Osteoblast (primary cell): Measurements from ENCODE around the gene BMP8B. TPM values are rescaled to one million over a fixed set of nuclear protein-coding genes. Genes with fewer than 3 reads are reported as not detected.
"Not testable (repeated sequence)": the region's sequence is repeated elsewhere in the genome, so short reads cannot be mapped to it uniquely, and the experiment has no call there.

Experiments used
- DNase-seq: peaks from one replicate; pipeline ENCODE4 v3.0.0; 2011; ENCODE audit warnings: low spot score, mixed read lengths; ENCODE audit not compliant: insufficient read length; ENCODE audit errors: missing footprints
- H2AFZ ChIP-seq: 2 replicates; pipeline ENCODE4 v1.6.0; 2011; ENCODE audit warnings: mild to moderate bottlenecking, low read length
- H3K27ac ChIP-seq: 2 replicates; pipeline ENCODE4 v1.5.1; 2011; ENCODE audit warnings: mild to moderate bottlenecking, low read depth, low read length, moderate library complexity
- H3K27me3 ChIP-seq: 2 replicates; pipeline ENCODE4 v1.6.0; 2012; ENCODE audit warnings: mild to moderate bottlenecking, control low read depth, inconsistent platforms, low read length, moderate library complexity; ENCODE audit not compliant: insufficient read depth
- H3K36me3 ChIP-seq: 2 replicates; pipeline ENCODE4 v1.5.1; 2011; ENCODE audit warnings: mild to moderate bottlenecking, low read length, control low read depth, moderate library complexity; ENCODE audit not compliant: insufficient read depth
- H3K4me1 ChIP-seq: 2 replicates; pipeline ENCODE4 v1.5.1; 2011; ENCODE audit warnings: mild to moderate bottlenecking, low read length, control low read depth, moderate library complexity; ENCODE audit not compliant: insufficient read depth
- H3K4me2 ChIP-seq: 2 replicates; pipeline ENCODE4 v1.6.0; 2011; ENCODE audit warnings: mild to moderate bottlenecking, low read length; ENCODE audit not compliant: insufficient read depth
- H3K4me3 ChIP-seq: fragments of 200-600 bp; sonication (generic); 3 replicates; pipeline ENCODE4 v1.5.1; 2012; ENCODE audit warnings: mild to moderate bottlenecking, low read length, inconsistent platforms; ENCODE audit not compliant: insufficient read depth
- H3K79me2 ChIP-seq: 2 replicates; pipeline ENCODE4 v1.6.0; 2012; ENCODE audit warnings: mild to moderate bottlenecking, low read length, control low read depth, inconsistent platforms; ENCODE audit not compliant: insufficient read depth
- H3K9me3 ChIP-seq: 2 replicates; pipeline ENCODE4 v1.5.1; 2011; ENCODE audit warnings: low read depth, low read length, control low read depth
- H4K20me1 ChIP-seq: 2 replicates; pipeline ENCODE4 v1.6.0; 2012; ENCODE audit warnings: mild to moderate bottlenecking, low read length, control low read depth; ENCODE audit not compliant: insufficient read depth
- CTCF ChIP-seq: IDR thresholded peaks from 2 replicates; pipeline ENCODE4 v1.5.1; 2011; ENCODE audit warnings: mild to moderate bottlenecking, low read depth, low read length, moderate library complexity; ENCODE audit errors: extremely low read depth
- total RNA-seq: library from RNA; depleted of rRNA; stranded (reverse); fragments of >200 nt; gene quantifications from 2 replicates; pipeline ENCODE4 v1.2.3, GENCODE V29; 2012

BMP8B gene
- total RNA-seq, 1 donor = 0.36 TPM

- H3K36me3 ChIP-seq = no peaks in the 10 kb centered on the region
- H3K27me3 ChIP-seq = peaks cover 9% of the 10 kb centered on the region
- H3K79me2 ChIP-seq = no peaks in the 10 kb centered on the region
- TF ChIP-seq CTCF = no peak
- H2AFZ ChIP-seq = no peak overlapping the region
- H3K27ac ChIP-seq = no peak overlapping the region
- no peak for DNase-seq
- H3K4me3 ChIP-seq = no peak overlapping the region
- H3K4me1 ChIP-seq = peaks cover 8% of the 10 kb centered on the region
- H4K20me1 ChIP-seq = no peaks in the 10 kb centered on the region
- H3K4me2 ChIP-seq = no peak overlapping the region
- H3K9me3 ChIP-seq = no peaks in the 10 kb centered on the region
Measured at GRCh38 chr1:39781349-39781715, 7.3 kb downstream of the BMP8B start.

- TF ChIP-seq CTCF = no peak
- DNase-seq = no peak
Measured at GRCh38 chr1:39779821-39780220, 8.8 kb downstream of the BMP8B start.

DNA sequence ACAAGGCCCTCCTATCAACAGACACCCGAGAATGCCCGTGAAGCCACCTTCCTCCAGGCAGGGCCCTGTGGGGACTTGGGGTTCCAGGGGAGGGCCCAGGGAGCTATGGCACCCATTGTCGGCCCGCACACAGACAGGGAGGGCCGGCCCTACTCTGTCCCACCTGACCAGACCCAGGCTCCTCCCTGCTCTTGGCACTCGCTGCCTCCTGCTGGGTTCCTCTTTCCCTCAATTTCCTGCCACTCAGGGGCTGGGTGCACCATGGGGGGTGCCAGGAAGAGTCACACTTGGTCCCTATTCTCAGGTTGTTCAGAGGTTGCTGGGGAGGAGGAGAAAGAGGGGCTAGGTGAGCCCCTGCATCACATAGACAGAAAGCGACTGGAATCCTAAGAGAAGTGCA is 9.5 kb downstream of the BMP8B start:
- TF ChIP-seq CTCF = no peak
- DNase-seq = peak; percentile 50

More at GRCh38 chr1:39779821-39780220, 8.8 kb downstream of the BMP8B start:
- Histone ChIP-seq H3K79me2 (no peaks in the 10 kb centered on the region), H4K20me1 (no peaks in the 10 kb centered on the region), H3K4me3 (no peak overlapping the region), H3K27ac (no peak overlapping the region), H3K4me2 (no peak overlapping the region), H3K4me1 (peaks cover 2% of the 10 kb centered on the region), H3K36me3 (no peaks in the 10 kb centered on the region), H3K9me3 (no peaks in the 10 kb centered on the region), H2AFZ (no peak overlapping the region), H3K27me3 (peaks cover 9% of the 10 kb centered on the region)

DNA sequence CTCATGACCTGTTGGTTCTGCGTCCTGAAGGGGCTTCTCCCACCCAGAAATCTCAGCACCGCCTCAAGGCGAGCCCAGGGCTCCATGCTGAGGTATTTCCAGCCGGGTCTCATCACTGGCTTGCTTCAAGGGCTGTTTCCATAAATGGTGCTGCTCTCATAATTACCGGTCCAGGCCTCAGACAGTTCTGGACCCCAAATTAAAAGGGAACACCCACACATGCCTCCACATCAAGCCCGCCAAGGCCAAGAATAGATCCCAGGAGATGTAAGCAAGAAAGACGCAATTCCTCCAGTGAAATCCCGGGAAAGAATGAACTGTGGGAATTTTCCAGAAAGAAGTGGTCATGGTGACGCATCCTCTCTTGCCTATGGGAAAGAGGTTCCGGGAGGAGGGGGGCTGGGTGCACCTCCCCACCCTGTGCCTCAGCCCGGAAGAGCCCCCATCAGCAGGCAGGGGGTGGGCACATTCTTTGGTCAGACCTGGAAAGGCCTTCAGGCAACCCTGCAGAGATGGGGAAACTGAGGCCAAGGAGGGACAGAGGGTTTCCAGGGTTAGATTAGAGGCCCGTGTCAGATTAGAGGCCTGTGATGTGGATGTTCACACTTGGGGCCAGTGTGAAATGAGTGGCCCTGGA is 10.1 kb downstream of the BMP8B start:
- not testable (repeated sequence) for H3K4me3 ChIP-seq, H3K4me2 ChIP-seq, H3K36me3 ChIP-seq, H3K27ac ChIP-seq, H2AFZ ChIP-seq, H3K79me2 ChIP-seq, H3K4me1 ChIP-seq, H3K27me3 ChIP-seq, H4K20me1 ChIP-seq, H3K9me3 ChIP-seq
- peak; percentile 68 for DNase-seq

More for the DNA sequence above, 9.5 kb downstream of the BMP8B start:
- Histone ChIP-seq H3K4me3 (no peak overlapping the region), H3K9me3 (no peaks in the 10 kb centered on the region), H3K79me2 (no peaks in the 10 kb centered on the region), H3K4me1 (peaks cover 2% of the 10 kb centered on the region), H3K27ac (no peak overlapping the region), H3K4me2 (no peak overlapping the region), H3K27me3 (peaks cover 9% of the 10 kb centered on the region), H2AFZ (no peak overlapping the region), H4K20me1 (no peaks in the 10 kb centered on the region), H3K36me3 (no peaks in the 10 kb centered on the region)

- H3K4me3 ChIP-seq, H3K9me3 ChIP-seq, H3K27me3 ChIP-seq, H3K79me2 ChIP-seq, H2AFZ ChIP-seq, H3K36me3 ChIP-seq, H3K27ac ChIP-seq, DNase-seq, H3K4me1 ChIP-seq, H3K4me2 ChIP-seq, H4K20me1 ChIP-seq: not testable (repeated sequence)
Measured at GRCh38 chr1:39777896-39778295, 10.8 kb downstream of the BMP8B start.
